Panc1 (cell line): Measurements from ENCODE around the gene RAPGEF1. TPM values are rescaled to one million over a fixed set of nuclear protein-coding genes. Genes with fewer than 3 reads are reported as not detected.

ENCODE experiments used
- ATAC-seq: fragments of 200-7000 bp; cut with Tn5 transposase; 2 replicates; pipeline ENCODE4 v1.9.1; 2020; ENCODE audit warnings: mild to moderate bottlenecking, moderate library complexity
- BruUV-seq: library from RNA; stranded (reverse); fragments of 400-500 nt; replicated peaks from 2 replicates; lab custom pipeline; 2021; lab: Mats Ljungman, UMichigan
- CTCF ChIA-PET: fragments of 300-600 bp; sonication (Branson Sonifier 250); formaldehyde crosslinking; loops from one replicate; lab custom pipeline; 2022; ENCODE audit warnings: antibody characterized with exemption; lab: Charles Lee
- POLR2A ChIA-PET: fragments of 300-600 bp; sonication (Branson Sonifier 250); formaldehyde crosslinking; loops from one replicate; lab custom pipeline; 2022; ENCODE audit warnings: antibody characterized with exemption; lab: Charles Lee
- DNase-seq: peaks from one replicate; pipeline ENCODE4 v3.0.0-alpha.2; 2010; ENCODE audit warnings: low read depth, low spot score
- H3K27ac ChIP-seq: 2 replicates; pipeline ENCODE4 v1.5.1; 2011; ENCODE audit warnings: mild to moderate bottlenecking, low read length, inconsistent platforms
- H3K27me3 ChIP-seq: fragments of 200-500 bp; sonication (Bioruptor generic); 2 replicates; pipeline ENCODE4 v1.6.0; 2014; ENCODE audit warnings: low read length, inconsistent platforms; ENCODE audit not compliant: control insufficient read depth, insufficient read depth
- H3K36me3 ChIP-seq: fragments of 200-500 bp; sonication (Bioruptor generic); 2 replicates; pipeline ENCODE4 v1.5.1; 2014; ENCODE audit warnings: inconsistent platforms, mild to moderate bottlenecking, low read length, moderate library complexity; ENCODE audit not compliant: control insufficient read depth, insufficient read depth
- H3K4me1 ChIP-seq: 2 replicates; pipeline ENCODE4 v1.5.1; 2011; ENCODE audit warnings: inconsistent platforms, mild to moderate bottlenecking, low read length, moderate library complexity; ENCODE audit not compliant: control insufficient read depth, insufficient read depth
- H3K4me3 ChIP-seq, 2 experiments: 2 replicates each; pipeline ENCODE4 v1.5.1; 2011 to 2012; ENCODE audit warnings: low read depth in 2 of 2, low read length in 2 of 2, mild to moderate bottlenecking in 2 of 2, inconsistent platforms in 1 of 2, moderate library complexity in 1 of 2
- H3K9me3 ChIP-seq: fragments of 200-500 bp; sonication (Bioruptor generic); 2 replicates; pipeline ENCODE4 v1.5.1; 2014; ENCODE audit warnings: low read depth, mild to moderate bottlenecking, inconsistent platforms, low read length, moderate library complexity; ENCODE audit not compliant: control insufficient read depth, insufficient read depth
- CTCF ChIP-seq: fragments of 450-650 bp; IDR thresholded peaks from 2 replicates; pipeline ENCODE4 v1.5.1; 2017; ENCODE audit warnings: mild to moderate bottlenecking
- POLR2AphosphoS5 ChIP-seq: IDR thresholded peaks from 2 replicates; pipeline ENCODE4 v1.6.1; 2012; ENCODE audit warnings: mild to moderate bottlenecking, low read depth, low read length, moderate library complexity
- REST ChIP-seq, 2 experiments: IDR thresholded peaks; 2 replicates each; pipeline ENCODE4 v1.6.1; 2011 to 2012; ENCODE audit warnings: low read depth in 2 of 2, control low read depth in 1 of 2, low read length in 1 of 2, mild to moderate bottlenecking in 1 of 2, moderate library complexity in 1 of 2; ENCODE audit not compliant: insufficient read depth in 1 of 2
- SIN3A ChIP-seq: IDR thresholded peaks from 2 replicates; pipeline ENCODE4 v1.6.1; 2012; ENCODE audit warnings: low read depth, mild to moderate bottlenecking, low read length, moderate library complexity, borderline replicate concordance; ENCODE audit not compliant: insufficient read depth
- TCF7L2 ChIP-seq: IDR thresholded peaks from 2 replicates; pipeline ENCODE4 v1.6.1; 2011; ENCODE audit warnings: mild to moderate bottlenecking, low read depth, low read length, inconsistent platforms
- in situ Hi-C: cut with HindIII; loops from 2 replicates; pipeline ENCODE4 v1.10.0; 2016; ENCODE audit warnings: low sequenced_read_pairs, low pct_unique_long_range_greater_than_20kb
- intact Hi-C: fragments of 100-400 bp; cut with micrococcal nuclease; formaldehyde crosslinking; loops from one replicate; pipeline ENCODE4 v1.10.0; 2022; ENCODE audit not compliant: unreplicated experiment
- total RNA-seq: library from RNA; stranded (reverse); gene quantifications from one replicate; pipeline ENCODE4 v1.2.1, GENCODE V29; 2021; ENCODE audit not compliant: unreplicated experiment

The RAPGEF1 gene
- total RNA-seq, 1 experiment from 2014 or later = 86.8 TPM

- ChIA-PET CTCF (no interaction called here), POLR2A (no interaction called here)
- intact Hi-C loops = loop anchor here (10.0 kb wide), 1 partner anchor 64 kb away; no protein-coding TSS in a partner anchor
- in situ Hi-C loops = no loop called here
- ATAC-seq (no peak), DNase-seq (no peak)
- peak overlapping the region; percentile 77 for H3K27ac ChIP-seq
- no peaks in the 10 kb centered on the region for H3K36me3 ChIP-seq
- H3K27me3 ChIP-seq = no peaks in the 10 kb centered on the region
- no peaks in the 10 kb centered on the region for H3K9me3 ChIP-seq
- no peak for TF ChIP-seq REST (IDR thresholded peaks at IDR 0.05; ENCODE audit: insufficient read depth in 1 of 2, low read depth in 2 of 2, low read length in 1 of 2)
- no peak for TF ChIP-seq SIN3A
- no peak for TF ChIP-seq TCF7L2
- no peak for TF ChIP-seq CTCF
- TF ChIP-seq POLR2AphosphoS5 = no peak
- peaks cover 62% of the 10 kb centered on the region for H3K4me1 ChIP-seq
- no TSS peak for BruUV-seq
- H3K4me3 ChIP-seq = no peak overlapping the region
Observed at GRCh38 chr9:131670247-131671132, 69.4 kb downstream of the RAPGEF1 start.

GRCh38 chr9:131669269-131670157 is 70.4 kb downstream of the RAPGEF1 start:
- ATAC-seq = peak; percentile 65; the same call in 1 of the 2 replicates
- Histone ChIP-seq H3K9me3 (no peaks in the 10 kb centered on the region), H3K4me3 (no peak overlapping the region), H3K27ac (peak overlapping the region; percentile 77), H3K36me3 (no peaks in the 10 kb centered on the region), H3K4me1 (peaks cover 52% of the 10 kb centered on the region), H3K27me3 (no peaks in the 10 kb centered on the region)
- in situ Hi-C loops (no loop called here), intact Hi-C loops (loop anchor here (10.0 kb wide), 1 partner anchor 65 kb away; no protein-coding TSS in a partner anchor)
- POLR2A ChIA-PET = no interaction called here
- BruUV-seq = no TSS peak
- CTCF ChIA-PET = no interaction called here
- DNase-seq = no peak
- no peak for TF ChIP-seq CTCF
- no peak for TF ChIP-seq REST (IDR thresholded peaks at IDR 0.05; ENCODE audit: insufficient read depth in 1 of 2, low read depth in 2 of 2, low read length in 1 of 2)
- TF ChIP-seq POLR2AphosphoS5 = no peak
- no peak for TF ChIP-seq TCF7L2
- no peak for TF ChIP-seq SIN3A
